HG03103 (cell line): ENCODE measurements around the gene GPC5.

Source experiments
- ATAC-seq: cut with Tn5 transposase; IDR thresholded peaks from one replicate; pipeline ENCODE4 v1.9.1; 2021; ENCODE audit warnings: low read depth; ENCODE audit not compliant: unreplicated experiment

The GPC5 gene

GRCh38 chr13:91580749-91581148 is 182.3 kb downstream of the GPC5 start:
- no peak for ATAC-seq

DNA sequence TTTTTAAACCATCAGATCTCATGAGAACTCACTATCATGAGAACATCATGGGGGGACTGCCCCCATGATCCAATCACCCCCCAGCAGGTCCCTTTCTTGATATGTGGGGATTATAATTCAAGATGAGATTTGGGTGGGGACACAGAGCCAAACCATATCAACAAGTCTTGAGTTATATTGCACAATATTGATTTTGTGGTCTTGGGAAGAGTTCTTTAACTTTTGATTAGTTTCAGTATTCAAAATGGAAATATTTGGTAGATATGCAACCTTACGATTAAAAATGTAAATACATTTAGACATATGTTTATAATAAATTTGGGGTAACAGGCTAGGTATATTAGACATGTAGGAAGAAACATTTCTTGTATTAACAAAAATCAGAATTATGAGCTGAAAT is 188.2 kb downstream of the GPC5 start:
- ATAC-seq, result no peak

GRCh38 chr13:91588541-91588940 is 190.1 kb downstream of the GPC5 start:
- no peak for ATAC-seq

DNA sequence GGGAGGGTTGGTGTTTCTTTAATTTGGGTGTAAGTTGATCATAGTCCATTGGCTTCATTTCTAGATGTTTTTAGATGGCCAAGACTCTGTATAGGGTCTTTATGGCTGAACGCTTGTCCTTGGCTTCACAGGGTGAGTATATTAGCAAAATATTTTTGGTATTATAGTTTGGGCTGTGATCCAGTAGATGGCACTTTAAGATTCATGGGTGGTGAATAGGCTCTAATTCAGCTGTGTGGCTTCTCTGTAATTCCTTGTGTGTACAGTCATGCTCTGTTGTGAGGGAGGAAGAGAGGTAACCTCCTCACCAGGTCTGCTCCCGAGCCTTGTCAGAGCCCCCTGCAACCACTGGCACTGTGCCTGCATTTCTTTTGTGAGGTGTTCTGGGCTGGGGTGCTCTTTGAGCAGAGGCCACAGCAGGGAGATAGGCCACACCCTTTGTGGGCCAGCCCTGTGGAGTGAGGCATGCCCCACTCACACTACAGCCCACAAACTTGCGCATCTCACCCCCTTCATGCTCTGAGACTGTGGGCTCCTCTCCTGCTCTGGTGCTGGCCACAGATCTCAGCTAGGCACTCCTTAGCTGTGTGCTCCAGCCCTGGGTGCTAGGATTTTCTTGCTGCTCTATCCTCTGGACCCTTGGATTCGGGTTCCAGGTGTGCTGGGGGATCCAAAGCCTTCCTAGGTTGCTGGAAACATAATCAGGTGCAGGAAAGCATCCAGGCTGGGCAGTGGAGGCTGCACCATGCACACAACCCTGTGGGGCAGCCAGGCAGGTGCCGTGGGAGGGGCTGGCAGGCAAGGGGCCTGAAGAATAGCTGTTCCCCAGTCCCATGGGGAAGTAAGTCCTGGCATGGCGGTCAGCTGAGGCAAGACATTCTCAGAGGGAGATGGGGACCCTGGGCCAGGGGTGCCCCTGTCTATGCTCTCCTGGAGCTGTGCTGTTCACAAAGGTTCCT is 193.9 kb downstream of the GPC5 start:
- no peak for ATAC-seq

GRCh38 chr13:91593456-91593855 is 195.0 kb downstream of the GPC5 start:
- no peak for ATAC-seq

DNA sequence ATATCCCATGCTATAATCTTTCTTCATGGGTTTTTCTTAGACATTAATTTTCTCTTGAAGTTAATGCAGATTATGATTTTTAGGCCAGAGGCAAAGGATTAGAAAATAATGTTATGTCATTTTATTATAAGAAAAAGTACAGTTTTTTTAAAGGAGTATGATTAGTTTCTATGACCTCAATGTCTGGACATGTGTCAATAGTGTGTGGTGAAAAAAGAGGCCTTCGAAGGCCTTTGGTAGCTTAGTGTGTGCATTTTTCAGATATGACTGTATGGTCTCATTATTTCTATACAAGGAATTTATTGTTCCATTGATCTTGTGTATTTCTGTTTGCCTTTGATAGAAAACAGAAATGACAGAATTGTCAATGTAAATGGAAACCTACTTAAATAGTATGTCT is 195.6 kb downstream of the GPC5 start:
- ATAC-seq, result no peak

GRCh38 chr13:91595677-91596076 is 197.3 kb downstream of the GPC5 start:
- ATAC-seq, result no peak

DNA sequence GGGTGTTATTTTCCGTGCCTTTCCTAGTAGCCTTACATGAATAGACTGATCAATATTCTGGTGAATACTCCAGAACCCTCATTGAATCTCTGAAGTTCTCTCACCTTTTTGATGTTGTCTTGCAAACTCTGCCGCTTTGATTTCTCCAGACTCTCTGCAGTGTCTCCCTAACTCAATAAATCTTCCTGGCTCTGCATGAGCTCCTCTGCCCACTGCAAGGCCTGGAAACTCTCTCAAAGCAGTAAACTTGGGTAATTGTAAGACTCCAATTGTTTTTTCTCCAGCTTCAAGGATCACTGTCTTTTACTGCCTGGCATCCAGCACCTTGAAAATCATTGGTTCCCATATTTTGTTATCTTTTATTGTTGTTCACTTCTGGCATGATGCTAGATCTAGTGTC is 198.4 kb downstream of the GPC5 start:
- no peak for ATAC-seq

GRCh38 chr13:91598655-91599054 is 200.2 kb downstream of the GPC5 start:
- no peak for ATAC-seq

- no peak for ATAC-seq
Measured at GRCh38 chr13:91601273-91601672, 202.9 kb downstream of the GPC5 start.

- no peak for ATAC-seq
Measured at GRCh38 chr13:91601807-91602206, 203.4 kb downstream of the GPC5 start.

- ATAC-seq, result no peak
Measured at GRCh38 chr13:91609353-91609752, 210.9 kb downstream of the GPC5 start.

DNA sequence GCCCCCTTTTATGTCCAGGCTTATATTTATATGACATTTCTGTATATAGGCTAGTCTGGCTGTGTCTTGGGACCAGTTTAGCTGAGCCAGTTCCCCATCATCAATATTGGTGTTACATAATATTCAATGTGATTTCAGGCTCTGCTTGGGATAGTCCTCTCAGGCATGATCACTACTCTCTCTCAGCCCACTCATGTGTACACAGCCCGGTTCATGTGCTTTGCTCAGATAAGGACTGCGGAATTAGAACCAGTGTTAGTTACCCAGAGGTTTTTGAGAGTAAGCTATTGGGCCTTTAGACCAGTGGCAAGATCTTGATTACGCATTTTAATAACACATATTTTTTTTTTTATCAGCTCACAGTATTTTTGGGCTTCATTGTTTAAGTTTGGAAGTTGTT is 219.9 kb downstream of the GPC5 start:
- ATAC-seq, result no peak

DNA sequence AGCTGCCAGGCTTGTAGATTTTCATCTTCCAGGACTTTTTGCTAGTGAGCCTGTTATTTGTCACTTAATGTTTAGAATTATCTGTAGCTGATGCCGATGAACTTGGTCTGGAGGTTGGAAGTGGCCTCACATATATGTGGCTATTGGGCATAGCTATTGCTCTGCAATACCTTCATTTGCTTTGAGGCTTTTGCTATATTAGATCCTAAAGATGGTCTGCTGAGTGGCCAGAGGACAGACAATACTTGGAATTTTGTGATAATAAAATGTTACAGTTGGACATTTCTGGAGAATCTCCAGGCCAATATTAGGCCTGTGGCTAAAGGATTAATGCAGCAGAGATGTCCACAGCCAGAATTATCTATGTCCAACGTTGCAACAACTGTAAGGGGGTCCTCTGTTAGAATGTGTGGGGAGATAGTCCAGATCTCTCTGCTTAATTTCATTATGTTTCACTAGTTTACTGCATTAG is 222.3 kb downstream of the GPC5 start:
- no peak for ATAC-seq

GRCh38 chr13:91621161-91621560 is 222.7 kb downstream of the GPC5 start:
- ATAC-seq, result no peak

GRCh38 chr13:91621963-91622362 is 223.5 kb downstream of the GPC5 start:
- ATAC-seq, result no peak

GRCh38 chr13:91622778-91623550 is 224.5 kb downstream of the GPC5 start:
- ATAC-seq, result no peak

DNA sequence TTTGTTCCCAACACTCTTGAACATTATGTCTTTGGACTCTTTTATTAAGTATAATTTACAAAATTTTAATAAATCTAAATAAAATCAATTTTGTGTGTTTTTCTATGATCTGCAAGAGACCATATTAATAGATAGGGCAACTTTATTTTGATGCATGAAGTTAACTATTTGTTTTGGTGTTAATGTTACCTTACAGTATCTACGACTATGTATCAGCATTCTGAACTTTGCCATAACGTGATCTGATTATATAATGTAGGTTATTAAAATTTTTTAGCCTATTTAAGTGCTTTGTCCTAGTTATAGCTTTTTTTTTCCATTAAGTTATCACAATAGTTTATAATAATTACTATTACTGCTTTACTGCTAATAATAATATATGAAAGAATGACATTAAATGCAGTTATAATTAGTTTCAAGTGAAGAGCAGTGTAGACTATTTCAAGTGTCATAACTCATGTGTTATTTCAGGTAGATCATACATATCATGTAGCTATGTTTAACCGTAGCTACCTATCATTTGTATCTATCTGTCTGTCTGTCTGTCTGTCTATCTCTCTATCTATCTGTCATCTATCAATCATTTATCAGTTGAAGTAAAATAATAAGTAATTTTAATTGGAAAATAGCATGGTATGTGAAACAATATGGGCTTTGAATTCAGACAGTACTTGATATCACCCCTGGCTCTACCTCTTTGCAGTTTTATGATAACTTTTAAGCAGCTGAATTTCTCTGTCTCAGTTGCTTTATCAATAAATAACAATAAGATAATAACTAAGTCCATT is 229.7 kb downstream of the GPC5 start:
- ATAC-seq, result no peak

- ATAC-seq, result no peak
Measured at GRCh38 chr13:91630946-91631345, 232.5 kb downstream of the GPC5 start.

DNA sequence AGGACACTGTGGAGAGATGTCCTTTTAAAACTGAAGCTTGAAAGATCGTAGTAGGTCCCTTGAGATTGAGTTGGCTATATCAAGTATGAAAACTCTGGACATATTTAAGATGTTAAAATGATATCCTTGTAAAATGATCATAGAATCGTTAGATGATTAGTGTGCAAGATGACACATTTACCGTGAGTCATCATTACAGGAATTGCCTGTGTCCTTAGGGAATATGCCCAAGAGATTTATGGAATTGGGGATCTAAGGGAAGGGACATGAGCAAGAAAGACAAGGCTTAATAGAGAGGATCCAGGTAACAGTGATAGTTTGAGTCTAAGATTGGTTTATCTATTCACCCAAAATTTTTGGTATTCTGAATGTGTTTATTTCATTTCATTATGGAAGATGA is 233.7 kb downstream of the GPC5 start:
- ATAC-seq, result no peak

DNA sequence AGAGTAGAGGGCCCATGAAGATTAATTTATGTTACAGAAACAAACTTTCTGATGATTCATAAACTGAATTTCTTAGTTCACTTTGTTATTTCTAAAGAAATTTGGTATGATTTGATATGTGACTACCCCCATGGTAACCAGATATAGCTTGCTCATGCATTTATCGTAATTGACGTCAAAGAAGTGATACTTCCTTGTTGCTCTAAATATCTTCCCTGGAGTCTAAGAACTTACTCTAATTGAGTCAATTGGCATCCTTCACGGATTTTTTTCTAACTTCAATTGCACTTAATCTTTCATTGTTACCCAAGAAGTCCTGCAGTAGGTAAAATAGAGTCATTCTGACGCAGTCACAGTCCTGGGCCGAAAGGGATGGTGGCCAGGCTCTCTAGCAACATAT is 240.9 kb downstream of the GPC5 start:
- ATAC-seq, result no peak
